GM10266 (cell line): ENCODE results near the gene ABHD17A.

Experiments
- DNase-seq: peaks from one replicate; pipeline ENCODE4 v3.0.0; 2012; ENCODE audit errors: extremely low spot score
- TF ChIP-seq, protein P1 (sequence below): IDR thresholded peaks from 2 replicates; pipeline ENCODE4 v1.5.1; 2012; ENCODE audit warnings: mild to moderate bottlenecking, low read depth; ENCODE audit not compliant: control insufficient read depth, insufficient read depth; ENCODE audit errors: missing control alignments

ABHD17A gene

DNA sequence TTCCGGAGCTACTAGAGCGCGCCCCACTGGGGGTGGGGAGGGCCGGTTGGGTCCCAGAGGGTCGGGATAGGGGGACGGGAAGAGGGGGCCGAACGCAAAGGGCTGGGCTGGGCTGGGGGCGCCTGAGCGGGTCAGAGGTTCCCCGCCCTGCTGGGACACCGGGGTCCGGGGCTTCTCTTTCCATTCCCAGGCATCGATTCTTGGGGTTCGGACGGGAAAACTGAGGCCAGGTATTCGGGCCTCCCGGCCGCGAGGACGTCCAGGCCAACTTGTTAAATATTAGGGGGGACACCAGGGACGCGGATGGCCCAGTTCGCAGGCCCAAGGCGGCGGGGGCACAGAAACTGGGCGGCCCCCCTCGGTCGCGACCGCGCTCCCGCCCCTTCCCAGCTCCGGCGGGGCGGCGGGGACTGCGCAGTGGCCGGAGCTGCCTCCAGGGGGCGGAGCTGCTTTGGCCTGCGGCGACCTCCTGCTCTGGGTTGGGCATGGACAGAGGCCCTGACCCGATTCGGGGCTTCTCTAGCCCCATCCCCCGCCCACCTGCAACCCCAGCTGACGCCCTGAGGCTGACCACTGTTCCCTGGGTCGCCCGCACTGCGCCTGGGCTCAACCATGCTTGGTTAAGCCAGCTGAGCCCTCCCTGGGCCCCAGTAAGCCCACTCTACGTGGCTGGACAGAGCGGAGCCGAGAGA, 20.7 kb downstream of the ABHD17A start:
- peak; percentile 89 for DNase-seq
- TF ChIP-seq, protein P1, sequence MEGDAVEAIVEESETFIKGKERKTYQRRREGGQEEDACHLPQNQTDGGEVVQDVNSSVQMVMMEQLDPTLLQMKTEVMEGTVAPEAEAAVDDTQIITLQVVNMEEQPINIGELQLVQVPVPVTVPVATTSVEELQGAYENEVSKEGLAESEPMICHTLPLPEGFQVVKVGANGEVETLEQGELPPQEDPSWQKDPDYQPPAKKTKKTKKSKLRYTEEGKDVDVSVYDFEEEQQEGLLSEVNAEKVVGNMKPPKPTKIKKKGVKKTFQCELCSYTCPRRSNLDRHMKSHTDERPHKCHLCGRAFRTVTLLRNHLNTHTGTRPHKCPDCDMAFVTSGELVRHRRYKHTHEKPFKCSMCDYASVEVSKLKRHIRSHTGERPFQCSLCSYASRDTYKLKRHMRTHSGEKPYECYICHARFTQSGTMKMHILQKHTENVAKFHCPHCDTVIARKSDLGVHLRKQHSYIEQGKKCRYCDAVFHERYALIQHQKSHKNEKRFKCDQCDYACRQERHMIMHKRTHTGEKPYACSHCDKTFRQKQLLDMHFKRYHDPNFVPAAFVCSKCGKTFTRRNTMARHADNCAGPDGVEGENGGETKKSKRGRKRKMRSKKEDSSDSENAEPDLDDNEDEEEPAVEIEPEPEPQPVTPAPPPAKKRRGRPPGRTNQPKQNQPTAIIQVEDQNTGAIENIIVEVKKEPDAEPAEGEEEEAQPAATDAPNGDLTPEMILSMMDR, result peak; percentile 94

DNA sequence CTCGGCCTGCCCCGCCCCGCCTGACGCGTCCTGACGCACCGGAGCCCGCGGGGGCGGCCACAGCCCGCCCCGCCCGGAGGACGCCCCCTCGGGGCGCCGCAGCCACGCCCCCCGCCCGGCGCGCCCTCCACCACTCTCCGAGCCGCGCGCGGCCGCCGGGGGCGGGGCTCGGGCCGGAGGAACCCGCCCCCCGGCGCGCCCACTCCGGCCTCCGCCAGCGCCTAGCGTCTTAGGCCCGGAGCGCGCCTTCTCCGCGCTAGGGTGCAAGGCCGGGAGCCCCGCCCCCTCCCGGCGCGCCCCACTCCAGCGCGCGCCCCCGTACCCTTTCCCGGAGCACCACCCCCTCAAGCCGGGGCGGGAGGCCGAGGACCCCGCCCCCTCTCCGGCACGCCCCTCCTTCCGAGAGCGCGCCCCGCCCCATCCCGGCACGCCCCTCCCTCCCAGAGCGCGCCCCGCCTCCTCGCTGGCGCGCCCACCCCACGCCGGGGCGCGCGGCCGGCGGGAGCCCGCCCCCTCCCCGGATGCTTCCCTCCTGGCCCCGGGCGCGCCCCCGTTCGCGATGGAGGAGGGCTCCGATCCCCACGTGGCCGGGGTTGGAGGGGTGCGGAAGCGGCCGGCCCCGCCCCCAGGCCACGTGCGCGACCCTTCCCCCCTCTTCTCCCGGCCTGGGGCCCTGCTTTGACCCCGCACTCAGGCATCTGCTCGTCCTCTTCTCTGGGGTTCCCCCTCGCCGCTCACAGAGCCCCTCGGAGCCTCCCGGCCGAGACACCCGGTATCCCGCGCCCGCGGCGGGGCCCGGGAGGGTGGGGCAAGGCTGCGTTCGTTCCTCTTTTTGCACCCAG, 21.4 kb downstream of the ABHD17A start:
- TF ChIP-seq, protein P1, result no peak

DNA sequence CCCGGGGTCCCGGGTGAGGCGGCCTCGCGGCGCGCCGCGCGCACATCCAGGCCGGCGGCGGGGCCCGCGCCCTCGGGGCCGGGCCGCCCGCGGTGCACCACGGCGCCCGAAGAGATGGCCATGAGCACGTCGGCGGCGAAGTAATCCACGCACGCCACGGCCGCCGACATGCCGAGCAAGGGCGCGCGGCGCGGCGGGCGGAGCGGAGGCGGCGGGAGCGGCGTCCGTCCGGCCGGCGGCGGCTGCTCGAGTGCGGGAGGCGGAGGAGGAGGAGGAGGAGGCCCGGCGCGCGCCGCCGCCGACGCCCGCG, 22.0 kb downstream of the ABHD17A start, which contains the start of gene KLF16:
Gene KLF16, minus strand, starts transcription at position 252 of the 310 bp plus-strand sequence. Its CDS starts 82 bp downstream, at position 170.
- peak; percentile 56 for DNase-seq
- TF ChIP-seq, protein P1, result no peak

More for the DNA sequence above, 21.4 kb downstream of the ABHD17A start:
- DNase-seq, result peak; percentile 99

DNA sequence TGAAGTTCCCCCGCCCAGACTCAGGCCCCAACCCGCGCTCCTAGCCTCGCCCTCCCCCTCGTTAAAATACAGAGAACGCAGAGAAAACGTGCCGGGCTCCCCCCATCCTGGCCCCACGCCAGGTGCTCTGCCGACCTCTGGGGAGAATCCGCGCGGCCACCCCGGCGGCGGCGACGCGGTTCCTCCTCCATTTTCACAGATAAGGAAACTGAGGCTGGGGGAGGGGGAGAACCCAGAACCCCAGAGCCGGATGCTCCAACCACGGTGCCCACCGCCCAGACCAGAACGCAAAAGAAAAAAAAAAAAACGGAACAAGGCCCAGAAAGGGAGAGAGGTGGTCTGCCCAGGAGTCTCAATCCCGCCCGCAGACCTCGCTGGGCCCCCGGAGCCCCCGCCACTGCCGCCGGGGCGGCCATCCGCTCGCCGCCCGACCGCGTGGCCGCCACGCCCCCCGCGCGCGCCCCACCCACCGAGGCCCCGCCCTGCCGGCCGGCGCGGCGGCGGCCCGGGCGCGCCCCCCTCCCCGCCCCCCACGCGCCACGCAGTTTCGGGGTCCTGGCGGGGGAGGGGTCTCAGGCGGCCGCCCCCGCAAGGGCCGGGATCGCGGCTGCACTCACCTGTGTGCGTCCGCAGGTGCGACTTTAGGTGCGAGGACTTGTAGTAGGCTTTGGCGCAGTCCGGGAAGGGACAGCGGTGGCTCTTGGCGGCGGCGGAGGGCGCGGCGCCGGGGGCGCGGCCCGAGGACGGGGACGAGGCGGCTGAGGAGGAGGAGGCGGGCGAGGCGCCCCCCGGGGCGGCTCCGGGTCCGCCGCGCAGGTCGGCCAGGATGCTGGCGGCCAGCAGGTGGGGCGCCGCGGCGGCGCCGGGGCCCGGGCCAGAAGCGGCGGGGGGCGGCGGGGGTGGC, 22.6 kb downstream of the ABHD17A start:
- TF ChIP-seq, protein P1, result no peak
- DNase-seq, result peak; percentile 86

DNA sequence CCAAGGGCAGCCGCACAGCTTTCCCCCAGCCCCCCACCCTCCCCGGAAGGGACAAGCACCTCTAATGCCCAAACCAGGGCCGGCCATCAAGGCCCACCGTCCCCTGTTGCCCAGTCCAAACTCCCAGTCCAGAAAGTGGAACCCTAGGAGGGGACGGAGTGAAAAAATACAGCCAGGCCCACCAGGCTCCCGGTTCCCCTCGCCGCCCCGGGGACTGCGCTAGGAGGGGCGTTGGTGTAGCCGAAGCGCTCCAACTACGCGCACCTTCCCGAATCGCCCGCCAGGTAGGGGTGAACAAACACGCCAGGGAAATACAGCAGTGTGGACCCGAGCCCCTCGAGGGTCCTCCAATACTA, 23.2 kb downstream of the ABHD17A start:
- TF ChIP-seq, protein P1, result no peak
- DNase-seq, result no peak

DNA sequence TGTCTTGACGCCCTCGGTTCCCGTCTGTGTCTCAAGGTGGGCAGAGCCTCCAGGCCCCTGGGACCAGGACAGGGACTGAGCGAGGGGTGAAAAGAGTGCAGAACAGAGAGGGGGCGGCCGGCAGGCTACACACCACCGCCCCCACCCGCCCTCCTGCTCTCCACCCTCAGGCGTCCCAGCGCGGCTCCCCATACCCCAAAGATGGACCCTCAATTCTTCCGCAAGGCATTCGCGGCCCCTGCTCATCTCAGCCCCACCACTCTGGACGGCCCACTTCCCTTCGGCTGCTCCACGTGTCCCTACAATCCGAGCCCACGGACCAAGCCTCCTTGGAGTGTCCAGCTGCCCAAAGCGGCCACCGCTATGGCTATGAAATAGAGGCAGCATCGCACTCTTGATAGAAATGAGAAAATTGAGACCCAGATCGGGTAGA, 23.7 kb downstream of the ABHD17A start:
- TF ChIP-seq, protein P1, result no peak
- no peak for DNase-seq
